Measurements from ENCODE around the gene ZNF483. TPM values are rescaled to one million over a fixed set of nuclear protein-coding genes. Genes with fewer than 3 reads are reported as not detected.
"Not testable (repeated sequence)": the region's sequence is repeated elsewhere in the genome, so short reads cannot be mapped to it uniquely, and the experiment has no call there.

ZNF483 gene
- total RNA-seq, 1 donor from 2014 or later: 47.3 TPM

DNA sequence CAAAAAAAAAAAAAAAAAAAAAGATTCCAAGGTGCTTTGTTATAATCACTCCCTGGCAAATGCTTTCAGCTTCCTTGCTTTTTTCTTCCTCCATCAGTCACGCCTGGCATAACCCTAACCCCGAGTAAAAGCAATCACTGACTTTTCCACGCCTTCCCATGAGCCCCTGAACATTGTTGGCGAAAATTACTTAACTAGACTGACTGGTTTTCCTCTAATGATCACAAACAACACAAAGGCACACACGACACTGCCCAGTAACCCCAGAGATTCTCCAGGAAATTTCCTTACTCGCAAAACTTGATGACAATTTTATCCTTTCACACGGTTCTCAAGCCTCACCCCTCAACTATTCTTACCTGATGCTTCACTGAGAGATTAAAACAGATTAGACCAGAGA is 85.9 kb downstream of the ZNF483 start:
- no peak for DNase-seq

DNA sequence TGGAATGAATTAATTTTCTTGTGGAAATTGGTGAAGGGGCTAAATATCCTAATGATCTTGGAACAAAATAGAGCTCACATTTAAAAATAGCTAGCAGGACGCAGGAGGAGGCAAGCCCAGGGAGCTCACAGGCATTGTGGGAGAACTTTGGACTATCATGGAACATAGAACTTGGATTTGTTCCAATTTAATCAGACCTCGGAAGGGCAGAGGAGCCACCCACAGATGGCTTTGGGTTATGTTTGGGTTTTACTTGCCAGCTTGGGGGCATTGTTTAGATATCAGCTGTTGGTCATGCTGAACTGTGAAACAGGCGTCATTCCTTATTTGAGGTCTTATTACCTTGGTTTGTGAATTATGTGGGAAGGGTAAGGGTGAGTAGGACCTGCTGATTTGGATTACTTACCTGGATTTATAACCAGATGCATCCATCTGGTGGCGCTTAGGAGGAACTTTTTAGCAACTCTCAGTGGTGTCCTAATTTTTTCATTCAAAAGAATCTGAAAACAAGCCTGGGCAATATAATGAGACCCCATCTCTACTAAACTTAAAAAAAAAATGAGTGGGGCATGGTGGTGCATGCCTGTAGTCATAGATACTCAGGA is 88.6 kb downstream of the ZNF483 start:
- DNase-seq: no peak

DNA sequence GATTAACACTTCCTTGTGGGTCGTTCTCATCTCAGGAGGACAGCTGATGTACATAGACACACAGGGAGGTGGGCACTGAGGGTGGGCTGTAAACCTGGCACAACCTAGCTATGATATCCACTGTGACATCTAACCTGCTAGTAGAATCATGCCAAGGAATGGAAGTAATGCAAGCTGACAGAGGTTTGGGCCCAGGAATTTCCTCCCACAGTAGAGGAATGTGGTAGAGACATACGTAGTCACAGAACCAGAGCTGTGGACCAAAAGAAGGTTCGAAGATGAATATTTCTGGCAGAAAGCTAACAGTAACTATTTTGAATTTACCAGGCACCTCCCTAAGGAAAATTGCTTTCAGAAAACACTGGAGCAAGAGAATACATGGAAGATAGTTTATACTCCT is 90.9 kb downstream of the ZNF483 start:
- DNase-seq: no peak

DNA sequence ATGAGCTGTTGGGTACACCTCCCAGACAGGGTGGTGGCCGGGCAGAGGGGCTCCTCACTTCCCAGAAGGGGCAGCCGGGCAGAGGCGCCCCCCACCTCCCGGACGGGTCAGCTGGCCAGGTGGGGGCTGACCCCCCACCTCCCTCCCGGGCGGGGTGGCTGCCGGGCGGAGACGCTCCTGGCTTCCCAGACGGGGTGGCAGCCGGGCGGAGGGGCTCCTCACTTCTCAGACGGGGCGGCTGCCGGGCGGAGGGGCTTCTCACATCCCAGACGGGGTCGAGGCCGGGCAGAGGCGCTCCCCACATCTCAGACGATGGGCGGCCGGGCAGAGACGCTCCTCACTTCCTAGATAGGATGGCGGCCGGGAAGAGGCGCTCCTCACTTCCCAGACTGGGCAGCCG is 92.4 kb downstream of the ZNF483 start:
- DNase-seq: not testable (repeated sequence)

DNA sequence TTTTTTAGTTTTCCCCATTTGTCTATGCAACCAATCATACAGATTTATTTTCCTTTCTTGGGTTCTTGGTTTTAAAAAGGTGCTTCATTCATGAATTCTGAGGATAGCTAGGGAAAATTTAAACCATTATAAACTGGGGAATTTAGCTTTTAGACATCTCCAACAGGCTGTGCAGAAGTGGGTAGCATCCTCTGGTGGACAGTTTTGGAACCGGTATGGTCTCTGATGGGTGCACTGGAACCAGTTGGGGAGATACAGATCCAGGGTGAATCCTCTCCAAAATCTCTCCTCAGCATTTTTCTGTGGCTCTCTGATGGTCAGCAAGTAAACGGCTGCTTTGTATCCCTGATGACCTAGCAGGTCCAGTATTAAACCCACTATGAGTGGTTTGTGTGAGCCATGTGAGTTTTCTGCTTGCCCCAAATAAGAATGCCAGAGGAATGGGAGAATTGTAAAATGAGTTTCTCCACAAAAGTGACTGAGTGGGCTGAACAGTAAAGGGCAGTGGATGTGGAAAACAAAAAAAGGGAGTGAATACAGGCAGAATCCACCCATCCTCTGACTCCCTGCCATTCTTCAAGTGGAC is 97.0 kb downstream of the ZNF483 start:
- DNase-seq: peak; percentile 7

DNA sequence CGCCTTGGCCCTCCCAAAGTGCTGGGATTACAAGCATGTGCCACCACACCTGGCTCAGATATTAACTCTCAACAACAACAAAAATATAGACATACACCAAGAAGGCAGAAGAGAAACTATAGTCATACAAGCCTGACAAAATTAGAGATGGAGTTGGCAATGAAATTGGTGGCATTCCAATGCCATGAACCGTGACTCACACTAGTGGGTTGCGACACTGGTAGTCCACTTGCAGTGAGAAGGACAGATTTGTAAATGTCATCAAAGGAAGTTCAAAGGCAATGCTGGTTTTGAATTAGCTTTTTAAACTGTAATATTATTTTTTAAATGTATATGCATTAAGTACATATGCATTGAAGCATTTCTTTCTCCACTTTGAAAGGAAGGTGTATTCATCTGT is 97.6 kb downstream of the ZNF483 start:
- DNase-seq: no peak

Other genes with a start within 250 kb of the ZNF483 start
- gene OR2K2, start 195.0 kb upstream of the ZNF483 start, total RNA-seq: not detected
- 91.2 TPM for gene ECPAS, start 40.8 kb upstream of the ZNF483 start, total RNA-seq
- gene PTGR1, start 74.5 kb downstream of the ZNF483 start, total RNA-seq: 10.6 TPM
- gene DNAJC25, start 106.2 kb downstream of the ZNF483 start, total RNA-seq: 4.7 TPM
- gene GNG10, start 136.4 kb downstream of the ZNF483 start, total RNA-seq: 37.4 TPM